Activated CD8-positive, alpha-beta memory T cell treated with anti-CD3 and anti-CD28 coated beads, Interleukin-2, amount 10 ng/mL, durations not matched to agents 7 days and 5 days (primary cell): ENCODE results near the gene PTBP1. TPM values are rescaled to one million over a fixed set of nuclear protein-coding genes. Genes with fewer than 3 reads are reported as not detected.
A peak's percentile ranks its signal among the peaks of the same experiment; 100 is the strongest.

ENCODE experiments used
- ATAC-seq: fragments of 150-1000 bp; cut with Tn5 transposase; one replicate; pipeline ENCODE4 v1.10.0; 2021; ENCODE audit warnings: moderate library complexity
- CTCF ChIA-PET: fragments of 350-600 bp; sonication (Branson Sonifier 250); formaldehyde crosslinking; loops from one replicate; lab custom pipeline; 2021; ENCODE audit warnings: antibody characterized with exemption; lab: Charles Lee
- DNase-seq: peaks from one replicate; pipeline ENCODE4 v3.0.0-alpha.2; 2020
- H3K27ac Mint-ChIP-seq: one replicate; pipeline ENCODE4 v1.8.0; 2021; ENCODE audit warnings: mild to moderate bottlenecking, mixed read lengths
- H3K27me3 Mint-ChIP-seq: one replicate; pipeline ENCODE4 v1.8.0; 2021; ENCODE audit warnings: mixed read lengths
- H3K36me3 Mint-ChIP-seq: one replicate; pipeline ENCODE4 v1.8.0; 2021; ENCODE audit warnings: mild to moderate bottlenecking, mixed read lengths
- H3K4me1 Mint-ChIP-seq: one replicate; pipeline ENCODE4 v1.8.0; 2021; ENCODE audit warnings: mixed read lengths
- H3K4me3 Mint-ChIP-seq: one replicate; pipeline ENCODE4 v1.8.0; 2021; ENCODE audit warnings: mild to moderate bottlenecking, moderate library complexity, mixed read lengths
- H3K9me3 Mint-ChIP-seq: one replicate; pipeline ENCODE4 v1.8.0; 2022; ENCODE audit warnings: low read depth, mixed read lengths
- total RNA-seq, 2 experiments: library from RNA; stranded (reverse); gene quantifications; one replicate each; pipeline ENCODE4 v1.2.3, GENCODE V29; 2021

PTBP1 gene
- total RNA-seq, 2 experiments from 2014 or later = 481 to 631 TPM

- Mint-ChIP-seq H3K36me3 (peaks cover 22% of the 10 kb centered on the region), H3K4me3 (peak overlapping the region; percentile 86), H3K27me3 (peaks cover 2% of the 10 kb centered on the region), H3K27ac (no peak overlapping the region), H3K9me3 (no peaks in the 10 kb centered on the region), H3K4me1 (peaks cover 14% of the 10 kb centered on the region)
- ATAC-seq = no peak
- CTCF ChIA-PET = interaction anchor here (0.6 to 1.6 kb wide), 3 partner anchors 20 to 284 kb away, joined by 3 read pairs; no protein-coding TSS in a partner anchor
- DNase-seq = no peak
These were observed 1.3 kb upstream of the PTBP1 start for GRCh38 chr19:795691-796581.

GRCh38 chr19:797528-798414 lies 519 bp downstream of the PTBP1 start:
- CTCF ChIA-PET = interaction anchor here (1.4 to 1.5 kb wide), 2 partner anchors 28 to 68 kb away, joined by 3 to 5 read pairs; no protein-coding TSS in a partner anchor
- Mint-ChIP-seq H3K9me3 (no peaks in the 10 kb centered on the region), H3K27me3 (peaks cover 2% of the 10 kb centered on the region), H3K4me1 (peaks cover 33% of the 10 kb centered on the region), H3K27ac (peak overlapping the region; percentile 81), H3K4me3 (peak overlapping the region; percentile 81), H3K36me3 (peaks cover 31% of the 10 kb centered on the region)
- DNase-seq = peak; percentile 93
- ATAC-seq = peak; percentile 37

- Mint-ChIP-seq H3K27me3 (peaks cover 2% of the 10 kb centered on the region), H3K36me3 (peaks cover 36% of the 10 kb centered on the region), H3K4me3 (peak overlapping the region; percentile 81), H3K4me1 (peaks cover 38% of the 10 kb centered on the region), H3K9me3 (no peaks in the 10 kb centered on the region), H3K27ac (peak overlapping the region; percentile 85)
- ATAC-seq (no peak), DNase-seq (peak; percentile 53)
- CTCF ChIA-PET = interaction anchor here (1.4 to 1.5 kb wide), 2 partner anchors 29 to 67 kb away, joined by 3 to 5 read pairs; no protein-coding TSS in a partner anchor
These were observed 1.3 kb downstream of the PTBP1 start for GRCh38 chr19:798415-799075.

- no peak for ATAC-seq
- Mint-ChIP-seq H3K27me3 (peaks cover 2% of the 10 kb centered on the region), H3K9me3 (no peaks in the 10 kb centered on the region), H3K4me3 (peak overlapping the region; percentile 81), H3K27ac (peak overlapping the region; percentile 85), H3K4me1 (peaks cover 42% of the 10 kb centered on the region), H3K36me3 (peaks cover 43% of the 10 kb centered on the region)
- CTCF ChIA-PET = interaction anchor here (1.4 kb wide), 1 partner anchor 30 kb away, joined by 5 read pairs; no protein-coding TSS in a partner anchor
- DNase-seq = peak; percentile 57
These were observed 2.0 kb downstream of the PTBP1 start for GRCh38 chr19:799076-799881.

- Mint-ChIP-seq H3K36me3 (peaks cover 47% of the 10 kb centered on the region), H3K27me3 (peaks cover 2% of the 10 kb centered on the region), H3K9me3 (no peaks in the 10 kb centered on the region), H3K27ac (peak overlapping the region; percentile 86), H3K4me3 (peak overlapping the region; percentile 81), H3K4me1 (peaks cover 43% of the 10 kb centered on the region)
- CTCF ChIA-PET = no interaction called here
- no peak for ATAC-seq
- no peak for DNase-seq
These were observed 3.2 kb downstream of the PTBP1 start for GRCh38 chr19:800360-801029.

- ATAC-seq (no peak), DNase-seq (no peak)
- CTCF ChIA-PET = no interaction called here
- Mint-ChIP-seq H3K4me3 (peak overlapping the region; percentile 69), H3K27ac (peak overlapping the region; percentile 72), H3K9me3 (no peaks in the 10 kb centered on the region), H3K4me1 (peaks cover 43% of the 10 kb centered on the region), H3K27me3 (peaks cover 2% of the 10 kb centered on the region), H3K36me3 (peaks cover 47% of the 10 kb centered on the region)
These were observed 4.0 kb downstream of the PTBP1 start for GRCh38 chr19:801030-801860.

- Mint-ChIP-seq H3K36me3 (peaks cover 51% of the 10 kb centered on the region), H3K4me3 (peak overlapping the region; percentile 69), H3K27me3 (peaks cover under 1% of the 10 kb centered on the region), H3K9me3 (no peaks in the 10 kb centered on the region), H3K4me1 (peaks cover 43% of the 10 kb centered on the region), H3K27ac (peak overlapping the region; percentile 54)
- ATAC-seq (no peak), DNase-seq (no peak)
- CTCF ChIA-PET = interaction anchor here (1.1 kb wide), 1 partner anchor 122 kb away, joined by 3 read pairs; no protein-coding TSS in a partner anchor
These were observed 4.7 kb downstream of the PTBP1 start for GRCh38 chr19:801861-802497.

- peak overlapping the region; percentile 20 for H3K4me3 Mint-ChIP-seq
- H3K9me3 Mint-ChIP-seq = no peaks in the 10 kb centered on the region
- CTCF ChIA-PET = interaction anchor here (1.1 kb wide), 1 partner anchor 121 kb away, joined by 3 read pairs; no protein-coding TSS in a partner anchor
- H3K27me3 Mint-ChIP-seq = no peaks in the 10 kb centered on the region
- peaks cover 46% of the 10 kb centered on the region for H3K4me1 Mint-ChIP-seq
- no peak overlapping the region for H3K27ac Mint-ChIP-seq
- ATAC-seq (no peak), DNase-seq (no peak)
- H3K36me3 Mint-ChIP-seq = peaks cover 57% of the 10 kb centered on the region
These were observed 5.3 kb downstream of the PTBP1 start for GRCh38 chr19:802498-803098.

- no peaks in the 10 kb centered on the region for H3K27me3 Mint-ChIP-seq
- H3K4me1 Mint-ChIP-seq = peaks cover 49% of the 10 kb centered on the region
- no peak for ATAC-seq
These were observed 5.9 kb downstream of the PTBP1 start for GRCh38 chr19:803099-803561.

GRCh38 chr19:803686-804418 lies 6.6 kb downstream of the PTBP1 start:
- Mint-ChIP-seq H3K27me3 (no peaks in the 10 kb centered on the region), H3K4me3 (no peak overlapping the region), H3K36me3 (peaks cover 58% of the 10 kb centered on the region), H3K4me1 (peaks cover 49% of the 10 kb centered on the region), H3K27ac (peak overlapping the region; percentile 15), H3K9me3 (no peaks in the 10 kb centered on the region)
- DNase-seq (no peak), ATAC-seq (no peak)
- CTCF ChIA-PET = no interaction called here

More at GRCh38 chr19:803099-803561, 5.9 kb downstream of the PTBP1 start:
- CTCF ChIA-PET = interaction anchor here (1.1 kb wide), 1 partner anchor 121 kb away, joined by 3 read pairs; no protein-coding TSS in a partner anchor
- DNase-seq = no peak
- Mint-ChIP-seq H3K27ac (peak overlapping the region; percentile 15), H3K4me3 (no peak overlapping the region), H3K9me3 (no peaks in the 10 kb centered on the region), H3K36me3 (peaks cover 62% of the 10 kb centered on the region)
